Activated naive CD8-positive, alpha-beta T cell treated with anti-CD3 and anti-CD28 coated beads, Interleukin-2, amount 50 U/mL, for 24 hours (primary cell): ENCODE data around the gene SNRPA.
A peak's percentile ranks its signal among the peaks of the same experiment; 100 is the strongest.

ENCODE experiments used
- ATAC-seq: fragments of 150-1000 bp; cut with Tn5 transposase; one replicate; pipeline ENCODE4 v1.10.0; 2021
- DNase-seq: peaks from one replicate; pipeline ENCODE4 v3.0.0; 2021
- H3K27ac Mint-ChIP-seq: one replicate; pipeline ENCODE4 v1.8.0; 2021; ENCODE audit warnings: mild to moderate bottlenecking, mixed read lengths
- H3K27me3 Mint-ChIP-seq: one replicate; pipeline ENCODE4 v1.8.0; 2021; ENCODE audit warnings: mixed read lengths
- H3K36me3 Mint-ChIP-seq: one replicate; pipeline ENCODE4 v1.8.0; 2021; ENCODE audit warnings: low read depth, mixed read lengths
- H3K4me1 Mint-ChIP-seq: one replicate; pipeline ENCODE4 v1.8.0; 2021; ENCODE audit warnings: mixed read lengths
- H3K4me3 Mint-ChIP-seq: one replicate; pipeline ENCODE4 v1.8.0; 2021; ENCODE audit warnings: mild to moderate bottlenecking, moderate library complexity, mixed read lengths
- H3K9me3 Mint-ChIP-seq: one replicate; pipeline ENCODE4 v1.8.0; 2021; ENCODE audit warnings: mixed read lengths

The SNRPA gene

DNA sequence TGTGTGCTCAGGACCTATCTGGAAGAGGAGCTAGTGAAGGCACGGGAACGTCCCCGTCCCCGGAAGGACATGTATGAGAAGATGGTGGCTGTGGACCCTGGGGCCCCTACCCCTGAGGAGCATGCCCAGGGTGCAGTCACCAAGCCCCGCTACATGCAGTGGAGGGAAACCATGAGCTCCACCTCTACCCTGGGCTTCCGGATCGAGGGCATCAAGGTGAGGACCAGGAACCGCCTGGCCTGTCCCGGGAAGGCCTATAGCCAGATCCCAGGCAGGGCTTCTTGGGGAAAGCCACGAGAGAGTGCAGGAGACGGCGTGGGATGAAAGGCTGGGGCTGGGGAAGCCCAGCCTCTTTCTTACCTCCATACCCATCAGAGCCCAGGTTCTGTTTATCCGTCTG lies 17.9 kb upstream of the SNRPA start:
- no peak overlapping the region for H3K27ac Mint-ChIP-seq
- no peak for DNase-seq
- no peak for ATAC-seq
- H3K4me1 Mint-ChIP-seq, result no peaks in the 10 kb centered on the region
- no peaks in the 10 kb centered on the region for H3K9me3 Mint-ChIP-seq
- no peak overlapping the region for H3K4me3 Mint-ChIP-seq
- H3K36me3 Mint-ChIP-seq, result peaks cover 23% of the 10 kb centered on the region
- H3K27me3 Mint-ChIP-seq, result no peaks in the 10 kb centered on the region

DNA sequence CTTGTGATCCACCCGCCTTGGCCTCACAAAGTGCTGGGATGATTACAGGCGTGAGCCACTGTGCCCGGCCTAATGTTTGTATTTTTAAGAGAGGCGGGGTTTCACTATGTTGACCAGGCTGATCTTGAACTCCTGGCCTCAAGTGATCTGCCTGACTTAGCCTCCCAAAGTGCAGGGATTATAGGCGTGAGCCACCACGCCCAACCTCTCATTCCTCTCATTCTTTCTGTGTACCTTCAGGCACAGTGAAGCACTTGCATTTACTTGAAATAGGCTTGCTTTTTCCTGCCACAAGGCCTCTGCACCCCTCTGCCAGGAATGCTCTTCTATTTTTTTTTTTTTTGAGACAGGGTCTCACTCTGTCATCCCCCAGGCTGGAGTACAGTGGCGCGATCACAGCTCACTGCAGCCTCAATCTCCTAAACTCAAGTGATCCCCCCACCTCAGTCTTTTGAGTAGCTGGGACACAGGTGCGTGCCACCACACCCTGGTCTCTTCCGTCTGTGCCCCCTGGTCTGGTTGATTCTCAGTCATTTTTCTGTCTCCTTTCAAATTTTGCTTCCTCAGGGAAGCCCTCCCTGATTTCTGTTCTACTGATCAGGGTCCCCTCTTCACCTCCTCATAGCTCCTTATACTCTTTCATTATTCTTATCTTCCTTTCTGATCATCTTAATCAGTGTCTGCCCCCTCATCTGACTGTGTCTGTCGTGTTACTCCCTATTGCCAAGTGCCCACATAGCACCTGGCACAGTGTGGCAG lies 15.8 kb upstream of the SNRPA start:
- DNase-seq (no peak), ATAC-seq (no peak)
- Mint-ChIP-seq H3K36me3 (peaks cover 23% of the 10 kb centered on the region), H3K4me1 (no peaks in the 10 kb centered on the region), H3K27me3 (no peaks in the 10 kb centered on the region), H3K27ac (no peak overlapping the region), H3K4me3 (no peak overlapping the region), H3K9me3 (no peaks in the 10 kb centered on the region)

DNA sequence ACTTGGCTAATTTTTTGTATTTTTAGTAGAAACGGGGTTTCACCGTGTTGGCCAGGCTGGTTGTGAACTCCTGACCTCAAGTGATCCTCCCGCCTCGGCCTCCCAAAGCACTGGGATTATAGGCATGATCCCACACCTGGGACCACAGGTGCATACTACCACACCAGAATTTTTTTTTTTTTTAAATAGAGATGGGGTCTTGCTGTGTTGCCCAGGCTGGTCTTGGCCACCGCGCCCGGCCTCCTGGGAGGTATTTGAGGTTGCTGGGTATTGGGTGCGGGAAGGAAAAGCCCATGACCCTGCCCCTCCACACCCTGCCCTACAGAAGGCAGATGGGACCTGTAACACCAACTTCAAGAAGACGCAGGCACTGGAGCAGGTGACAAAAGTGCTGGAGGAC lies 14.3 kb upstream of the SNRPA start:
- Mint-ChIP-seq H3K4me1 (no peaks in the 10 kb centered on the region), H3K27me3 (no peaks in the 10 kb centered on the region), H3K9me3 (no peaks in the 10 kb centered on the region), H3K36me3 (peaks cover 15% of the 10 kb centered on the region), H3K4me3 (no peak overlapping the region), H3K27ac (no peak overlapping the region)
- no peak for DNase-seq
- ATAC-seq, result no peak

DNA sequence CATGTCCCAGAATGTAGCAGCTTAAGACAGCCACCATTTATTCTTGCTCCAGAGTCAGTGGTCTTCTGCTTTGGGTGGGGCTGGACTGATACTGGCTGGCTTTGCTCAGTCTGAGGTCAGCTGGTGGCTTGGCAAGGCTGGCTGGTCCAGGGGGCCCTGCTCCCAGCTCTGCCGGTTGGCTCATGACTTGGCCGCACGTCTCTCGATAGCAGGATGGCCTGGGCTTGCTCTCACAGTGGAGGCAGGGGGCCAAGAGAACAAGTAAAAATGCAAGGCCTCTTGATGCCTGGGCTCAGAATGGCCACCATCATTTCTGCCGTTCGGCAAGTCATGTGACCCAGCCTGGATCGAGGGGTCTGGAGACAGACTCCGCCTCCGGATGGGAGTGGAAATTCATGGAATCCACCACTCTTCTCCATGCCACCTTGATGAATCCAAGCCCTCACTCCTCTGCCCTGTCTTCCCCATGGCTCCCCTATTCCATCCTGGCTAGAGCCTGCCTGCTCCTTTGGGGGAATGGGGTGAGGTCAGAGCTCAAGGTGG lies 13.8 kb upstream of the SNRPA start:
- no peak overlapping the region for H3K4me3 Mint-ChIP-seq
- no peaks in the 10 kb centered on the region for H3K4me1 Mint-ChIP-seq
- no peaks in the 10 kb centered on the region for H3K9me3 Mint-ChIP-seq
- DNase-seq (no peak), ATAC-seq (no peak)
- no peaks in the 10 kb centered on the region for H3K27me3 Mint-ChIP-seq
- peaks cover 15% of the 10 kb centered on the region for H3K36me3 Mint-ChIP-seq
- no peak overlapping the region for H3K27ac Mint-ChIP-seq

DNA sequence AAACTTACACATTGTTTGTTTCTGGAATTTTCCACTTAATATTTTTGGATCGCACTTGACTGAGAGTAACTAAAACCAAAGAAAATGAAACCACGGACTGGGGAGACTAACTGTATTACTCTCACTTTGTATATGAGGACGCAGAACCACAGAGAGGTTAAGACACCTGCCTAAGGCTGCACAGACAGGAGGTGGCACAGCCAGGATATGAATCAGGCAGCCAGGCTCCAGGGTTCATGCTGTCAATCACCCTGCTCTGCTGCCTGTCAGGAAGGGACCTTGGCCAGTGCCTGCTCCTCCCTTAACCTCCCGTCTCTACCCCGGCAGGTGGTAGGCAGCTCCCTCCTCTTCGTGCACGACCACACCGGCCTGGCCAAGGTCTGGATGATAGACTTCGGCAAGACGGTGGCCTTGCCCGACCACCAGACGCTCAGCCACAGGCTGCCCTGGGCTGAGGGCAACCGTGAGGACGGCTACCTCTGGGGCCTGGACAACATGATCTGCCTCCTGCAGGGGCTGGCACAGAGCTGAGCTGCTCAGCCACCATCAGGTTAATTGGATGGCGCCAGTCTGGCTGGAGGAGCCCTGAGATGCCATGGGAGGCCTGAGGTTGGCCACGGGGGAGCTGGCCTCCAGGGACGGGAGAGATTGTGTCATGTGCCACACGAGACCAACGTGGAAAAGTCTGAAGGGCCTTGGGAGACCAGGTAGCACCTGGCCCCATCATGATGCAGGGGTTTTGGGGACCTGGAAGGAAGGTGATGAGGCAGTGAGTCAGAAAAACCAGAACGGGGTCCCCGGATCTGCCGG lies 11.8 kb upstream of the SNRPA start:
- no peaks in the 10 kb centered on the region for H3K27me3 Mint-ChIP-seq
- ATAC-seq (no peak), DNase-seq (no peak)
- no peaks in the 10 kb centered on the region for H3K9me3 Mint-ChIP-seq
- H3K27ac Mint-ChIP-seq, result peak overlapping the region; percentile 60
- H3K36me3 Mint-ChIP-seq, result peaks cover 4% of the 10 kb centered on the region
- no peak overlapping the region for H3K4me3 Mint-ChIP-seq
- H3K4me1 Mint-ChIP-seq, result no peaks in the 10 kb centered on the region

DNA sequence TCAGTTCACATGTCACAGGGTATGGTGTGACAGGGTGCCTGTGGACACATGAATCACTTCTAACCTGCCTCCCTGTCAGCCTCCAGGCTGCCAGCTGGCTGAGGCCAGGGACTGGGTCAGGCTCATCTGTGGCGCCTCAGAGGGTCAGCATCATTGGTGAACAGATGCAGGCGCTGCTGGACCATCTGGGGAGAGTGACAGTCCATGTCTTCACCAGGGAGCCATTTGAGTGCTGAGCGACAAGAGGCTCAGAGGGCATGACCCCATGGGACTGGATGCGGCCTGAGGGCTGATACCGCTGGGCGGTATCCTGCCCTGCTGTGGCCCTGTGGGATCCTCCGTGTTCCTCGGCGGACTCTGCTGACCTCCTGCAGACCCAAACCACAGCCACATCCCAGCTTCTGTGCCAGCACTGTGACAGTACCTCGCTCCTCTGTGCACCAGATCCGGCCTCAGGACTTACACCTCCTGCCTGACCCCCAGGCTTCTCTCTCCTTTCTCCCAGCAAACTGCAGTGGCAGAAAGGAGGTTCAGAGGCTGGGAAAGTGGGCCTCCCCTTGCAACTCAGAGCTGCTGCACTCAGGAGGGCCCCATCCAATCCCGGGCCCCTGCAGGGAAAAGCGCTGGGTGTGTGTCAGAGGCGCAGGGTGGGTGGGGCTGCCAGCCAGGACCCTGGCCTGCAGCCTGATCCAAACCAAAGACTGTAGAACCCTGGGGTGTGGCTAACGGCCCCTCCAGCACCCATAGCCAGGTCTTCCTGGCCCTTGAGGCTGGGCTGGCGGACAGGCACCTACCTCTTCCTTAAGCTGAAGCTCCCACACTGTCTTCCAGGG lies 10.9 kb upstream of the SNRPA start:
- Mint-ChIP-seq H3K9me3 (no peaks in the 10 kb centered on the region), H3K4me1 (no peaks in the 10 kb centered on the region), H3K36me3 (peaks cover 2% of the 10 kb centered on the region), H3K4me3 (no peak overlapping the region), H3K27me3 (no peaks in the 10 kb centered on the region), H3K27ac (no peak overlapping the region)
- ATAC-seq (no peak), DNase-seq (no peak)

DNA sequence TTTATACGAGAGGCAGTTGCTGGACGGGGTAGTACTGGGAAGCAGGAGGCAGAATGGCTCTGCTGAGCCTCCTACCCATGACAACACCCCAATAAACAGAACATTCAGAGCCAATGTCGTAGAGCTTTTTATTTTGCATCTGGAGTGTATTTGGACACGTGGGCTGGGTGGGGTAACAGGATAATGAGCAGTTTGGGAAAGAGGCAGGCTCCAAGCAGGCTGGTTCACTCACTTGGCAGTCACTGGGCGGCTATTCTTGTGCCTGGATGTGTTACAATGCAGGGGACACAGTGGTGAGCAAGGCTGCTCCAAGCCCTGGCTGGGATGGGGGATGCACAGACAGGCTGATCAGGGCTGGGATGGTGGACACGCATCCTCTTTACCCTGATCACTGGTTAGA lies 10.3 kb upstream of the SNRPA start:
- no peaks in the 10 kb centered on the region for H3K9me3 Mint-ChIP-seq
- no peaks in the 10 kb centered on the region for H3K4me1 Mint-ChIP-seq
- no peak overlapping the region for H3K4me3 Mint-ChIP-seq
- no peak overlapping the region for H3K27ac Mint-ChIP-seq
- no peak for DNase-seq
- H3K27me3 Mint-ChIP-seq, result no peaks in the 10 kb centered on the region
- ATAC-seq, result no peak
- peaks cover 2% of the 10 kb centered on the region for H3K36me3 Mint-ChIP-seq

DNA sequence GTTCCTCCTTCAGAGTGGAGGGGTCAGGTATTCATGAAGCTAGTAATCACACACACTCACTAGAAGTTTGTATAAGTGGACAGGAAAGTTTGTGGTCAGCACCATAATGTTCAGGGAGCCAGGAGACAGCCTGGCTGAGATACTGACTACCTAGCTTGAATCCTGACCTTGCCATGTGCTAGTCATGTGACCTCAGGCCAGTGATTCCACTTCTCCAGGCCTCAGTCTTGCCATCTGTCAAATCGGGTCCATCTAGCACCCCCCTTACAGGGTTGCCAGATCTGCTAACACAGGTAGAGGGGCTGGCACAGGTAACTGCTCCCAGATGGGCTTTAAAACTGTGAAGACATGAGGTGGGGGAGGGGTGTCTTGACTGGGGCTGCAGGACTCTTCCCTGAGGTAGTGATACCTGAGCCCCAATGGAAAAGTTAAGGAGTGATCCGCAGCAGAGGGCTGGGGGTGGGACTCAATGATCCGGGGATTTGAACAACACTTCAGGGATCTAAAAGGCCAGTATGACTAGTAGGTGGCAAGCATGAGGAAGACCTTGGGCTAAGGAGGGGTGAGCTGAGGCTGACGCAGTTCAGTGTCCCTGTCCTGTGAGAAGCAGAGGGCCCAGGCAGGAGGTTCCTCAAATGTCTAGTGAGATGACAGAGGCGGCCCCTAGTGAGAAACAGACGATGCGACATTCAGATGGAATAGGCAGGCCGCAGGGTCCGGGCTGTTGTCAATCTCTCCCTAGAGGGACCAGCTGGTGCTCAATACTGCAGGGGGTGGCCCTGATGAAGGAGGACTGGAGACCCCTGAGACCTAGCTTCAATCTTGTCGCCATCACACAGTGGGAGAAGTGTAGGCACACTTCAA lies 9.2 kb upstream of the SNRPA start:
- no peak overlapping the region for H3K4me3 Mint-ChIP-seq
- DNase-seq (no peak), ATAC-seq (no peak)
- H3K9me3 Mint-ChIP-seq, result no peaks in the 10 kb centered on the region
- no peaks in the 10 kb centered on the region for H3K27me3 Mint-ChIP-seq
- H3K4me1 Mint-ChIP-seq, result no peaks in the 10 kb centered on the region
- peaks cover 2% of the 10 kb centered on the region for H3K36me3 Mint-ChIP-seq
- H3K27ac Mint-ChIP-seq, result no peak overlapping the region

DNA sequence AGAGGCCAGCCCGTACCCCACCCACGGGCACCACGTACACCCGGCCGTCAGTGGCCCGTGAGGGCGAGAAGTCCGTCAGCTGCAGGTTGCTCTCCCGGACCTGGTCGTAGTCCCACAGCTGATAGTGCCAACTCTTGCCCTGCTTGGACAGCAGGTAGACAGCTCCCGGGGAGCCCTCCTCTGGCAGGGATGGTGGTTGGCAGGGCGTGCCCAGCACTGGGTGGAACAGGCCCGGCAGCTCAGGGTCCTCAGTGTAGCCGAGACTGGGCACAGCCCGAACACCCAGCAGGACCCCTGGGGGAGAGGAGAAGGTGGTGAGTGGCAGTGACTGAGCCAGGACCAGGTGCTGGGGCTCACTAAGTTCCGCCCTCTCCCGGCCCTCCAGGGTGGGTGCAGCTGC lies 8.5 kb upstream of the SNRPA start:
- Mint-ChIP-seq H3K4me3 (no peak overlapping the region), H3K27me3 (no peaks in the 10 kb centered on the region), H3K4me1 (no peaks in the 10 kb centered on the region), H3K9me3 (no peaks in the 10 kb centered on the region), H3K36me3 (peaks cover 2% of the 10 kb centered on the region), H3K27ac (no peak overlapping the region)
- DNase-seq, result no peak
- no peak for ATAC-seq

DNA sequence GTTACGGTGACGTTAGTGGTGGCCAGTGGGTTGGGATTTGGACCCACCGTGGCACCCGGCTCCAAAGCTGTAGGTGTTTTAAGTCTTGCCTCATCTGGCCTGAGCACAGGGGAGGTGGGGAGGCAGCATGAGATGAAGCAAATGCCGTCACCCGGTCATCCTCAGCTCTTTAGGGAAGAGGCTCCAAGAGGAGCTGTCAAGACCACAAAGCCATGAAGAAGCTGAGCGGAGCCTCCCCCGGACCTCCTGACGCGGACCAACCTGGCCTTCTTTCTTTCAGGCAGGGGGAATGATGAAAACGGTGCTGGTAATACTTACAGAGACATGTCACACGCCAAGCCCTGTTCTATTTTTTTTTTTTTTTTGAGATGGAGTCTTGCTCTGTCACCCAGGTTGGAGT lies 8.1 kb upstream of the SNRPA start:
- DNase-seq, result no peak
- H3K4me3 Mint-ChIP-seq, result no peak overlapping the region
- H3K9me3 Mint-ChIP-seq, result no peaks in the 10 kb centered on the region
- no peak overlapping the region for H3K27ac Mint-ChIP-seq
- no peak for ATAC-seq
- H3K36me3 Mint-ChIP-seq, result no peaks in the 10 kb centered on the region
- H3K27me3 Mint-ChIP-seq, result no peaks in the 10 kb centered on the region
- H3K4me1 Mint-ChIP-seq, result peaks cover under 1% of the 10 kb centered on the region

DNA sequence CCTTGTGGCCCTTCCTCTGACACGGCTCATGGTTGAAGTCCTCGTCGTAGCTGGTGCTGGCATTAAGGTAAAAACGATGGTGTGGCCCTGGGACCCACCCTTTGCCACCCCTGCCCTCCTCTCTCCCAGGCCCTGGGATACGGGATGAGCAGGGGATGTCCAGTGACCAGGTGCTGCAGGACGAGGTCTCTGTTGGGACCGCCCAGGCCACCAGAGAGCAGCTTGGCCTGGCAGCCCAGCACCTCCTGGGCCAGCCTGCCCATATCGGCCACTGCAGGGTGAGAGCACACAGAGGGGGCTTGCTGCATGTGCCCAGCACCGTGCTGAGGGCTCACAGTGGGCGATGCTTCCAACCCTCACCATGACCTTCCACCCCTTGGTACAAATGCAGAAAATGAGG lies 7.1 kb upstream of the SNRPA start:
- Mint-ChIP-seq H3K27me3 (no peaks in the 10 kb centered on the region), H3K4me3 (no peak overlapping the region), H3K27ac (no peak overlapping the region), H3K36me3 (no peaks in the 10 kb centered on the region), H3K9me3 (no peaks in the 10 kb centered on the region), H3K4me1 (peaks cover 7% of the 10 kb centered on the region)
- DNase-seq, result no peak
- ATAC-seq, result no peak

DNA sequence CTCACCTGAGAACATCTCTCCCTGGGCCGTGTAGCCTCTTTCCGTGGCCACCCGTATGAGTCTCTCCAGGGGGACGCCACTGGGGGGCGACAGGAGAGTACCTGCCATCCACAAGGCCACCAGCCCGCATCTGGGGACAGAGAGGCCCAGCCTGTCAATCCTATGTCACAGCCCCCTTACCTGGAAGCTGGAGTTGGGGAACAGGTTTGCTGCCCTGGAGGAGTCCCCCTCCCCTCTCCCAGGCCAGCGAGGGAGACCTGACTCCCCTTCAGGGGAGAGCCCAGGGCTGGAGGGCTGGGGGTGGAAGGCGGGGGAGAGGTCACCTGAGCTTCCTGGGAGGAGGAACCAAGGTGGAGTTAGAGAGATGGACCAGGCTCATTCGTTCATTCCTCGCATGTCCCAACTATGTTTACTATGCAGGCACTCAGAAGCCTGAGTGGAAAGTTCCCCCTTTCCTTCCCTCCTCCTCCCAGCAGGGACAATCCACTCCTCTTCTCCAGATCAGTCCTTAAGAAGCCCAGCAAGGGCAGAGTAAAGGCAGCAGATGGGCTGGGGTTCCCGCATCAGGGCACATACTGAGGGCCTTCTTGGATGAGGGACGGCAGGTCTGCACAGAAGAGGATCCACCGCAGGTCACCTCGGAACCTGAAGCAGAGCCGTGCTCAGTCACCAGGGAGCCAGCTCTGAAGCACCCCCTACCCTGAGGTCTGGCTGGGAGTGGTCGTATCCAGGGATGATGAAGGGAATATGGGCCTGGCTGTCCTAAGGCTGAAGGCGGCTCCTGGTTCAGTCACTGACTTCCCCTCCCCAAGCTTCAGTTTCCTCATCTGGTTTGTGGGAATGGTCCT lies 6.2 kb upstream of the SNRPA start:
- Mint-ChIP-seq H3K27ac (no peak overlapping the region), H3K27me3 (no peaks in the 10 kb centered on the region), H3K9me3 (no peaks in the 10 kb centered on the region), H3K36me3 (no peaks in the 10 kb centered on the region), H3K4me3 (no peak overlapping the region), H3K4me1 (peaks cover 12% of the 10 kb centered on the region)
- DNase-seq (peak; percentile 53), ATAC-seq (peak; percentile 52)

DNA sequence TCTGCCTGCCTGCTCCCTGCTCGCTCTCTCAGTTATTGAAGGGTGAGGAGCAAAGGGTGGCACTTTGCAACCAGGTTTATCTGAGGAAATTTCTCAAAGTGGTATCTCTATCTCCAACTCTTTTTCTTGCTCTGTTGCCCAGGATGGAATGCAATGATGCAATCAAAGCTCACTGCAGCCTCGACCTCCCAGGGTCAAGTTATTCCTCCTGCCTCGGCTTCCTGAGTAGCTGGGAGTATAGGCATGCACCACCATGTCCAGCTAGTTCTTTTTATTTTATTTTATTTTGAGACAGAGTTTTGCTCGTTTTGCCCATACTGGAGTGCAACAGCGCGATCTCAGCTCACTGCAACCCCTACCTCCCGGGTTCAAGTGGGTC lies 5.6 kb upstream of the SNRPA start:
- Mint-ChIP-seq H3K36me3 (peaks cover 2% of the 10 kb centered on the region), H3K27me3 (peaks cover 1% of the 10 kb centered on the region), H3K4me1 (peaks cover 18% of the 10 kb centered on the region), H3K27ac (no peak overlapping the region), H3K9me3 (no peaks in the 10 kb centered on the region), H3K4me3 (no peak overlapping the region)
- ATAC-seq (no peak), DNase-seq (no peak)
